Retinal pigment epithelial cell (primary cell): ENCODE data around the gene MEGF6.

Experiments
- DNase-seq: peaks from one replicate; pipeline ENCODE4 v3.0.0-alpha.2; 2010; ENCODE audit warnings: low read depth
- H3K4me3 ChIP-seq: 2 replicates; pipeline ENCODE4 v1.5.1; 2011; ENCODE audit warnings: mild to moderate bottlenecking, low read length, control low read depth, moderate library complexity
- TF ChIP-seq, protein P1 (sequence below): conservative IDR thresholded peaks from 2 replicates; pipeline ENCODE4 v1.5.1; 2011; ENCODE audit warnings: low read depth, low read length, control low read depth, inconsistent platforms

MEGF6 gene

DNA sequence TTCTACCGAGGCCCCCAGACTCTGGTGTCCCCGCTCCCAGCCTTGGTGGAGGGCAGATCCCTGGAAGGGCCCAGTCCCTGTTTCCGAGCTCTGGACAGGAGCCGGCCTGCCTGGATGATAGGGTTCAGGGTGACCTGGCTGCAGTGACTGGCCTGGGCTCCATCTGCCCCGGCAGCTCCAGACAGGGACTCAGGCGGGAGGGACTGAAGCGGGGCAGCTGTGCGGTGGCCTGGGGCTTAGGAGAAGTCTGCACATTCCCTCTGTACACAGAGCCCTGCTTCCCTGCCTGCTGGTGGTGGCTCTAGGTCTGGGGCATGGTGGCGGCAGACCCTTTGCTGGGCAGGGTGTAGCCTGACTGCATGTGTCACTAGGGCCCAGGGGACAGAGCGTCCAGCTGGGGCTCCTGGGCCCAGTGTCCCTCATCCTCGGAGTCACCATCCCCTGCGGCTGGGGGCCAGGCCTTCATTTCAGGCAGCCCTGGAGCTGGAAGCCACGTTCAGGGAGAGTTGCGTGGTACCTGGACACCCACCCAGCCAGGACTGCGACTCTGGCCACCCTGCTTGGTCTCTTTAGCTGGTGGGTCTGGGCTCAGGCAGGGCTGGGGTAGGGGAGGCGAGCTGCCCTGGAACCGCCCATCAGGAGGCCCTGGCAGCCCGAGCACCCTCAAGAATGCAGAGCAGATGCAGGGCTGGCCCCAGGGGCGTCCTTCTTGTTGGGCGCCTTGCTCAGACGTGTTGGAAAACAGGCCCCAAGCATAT, 147.2 kb downstream of the MEGF6 start:
- DNase-seq: no peak
- no peak overlapping the region for H3K4me3 ChIP-seq
- TF ChIP-seq, protein P1, sequence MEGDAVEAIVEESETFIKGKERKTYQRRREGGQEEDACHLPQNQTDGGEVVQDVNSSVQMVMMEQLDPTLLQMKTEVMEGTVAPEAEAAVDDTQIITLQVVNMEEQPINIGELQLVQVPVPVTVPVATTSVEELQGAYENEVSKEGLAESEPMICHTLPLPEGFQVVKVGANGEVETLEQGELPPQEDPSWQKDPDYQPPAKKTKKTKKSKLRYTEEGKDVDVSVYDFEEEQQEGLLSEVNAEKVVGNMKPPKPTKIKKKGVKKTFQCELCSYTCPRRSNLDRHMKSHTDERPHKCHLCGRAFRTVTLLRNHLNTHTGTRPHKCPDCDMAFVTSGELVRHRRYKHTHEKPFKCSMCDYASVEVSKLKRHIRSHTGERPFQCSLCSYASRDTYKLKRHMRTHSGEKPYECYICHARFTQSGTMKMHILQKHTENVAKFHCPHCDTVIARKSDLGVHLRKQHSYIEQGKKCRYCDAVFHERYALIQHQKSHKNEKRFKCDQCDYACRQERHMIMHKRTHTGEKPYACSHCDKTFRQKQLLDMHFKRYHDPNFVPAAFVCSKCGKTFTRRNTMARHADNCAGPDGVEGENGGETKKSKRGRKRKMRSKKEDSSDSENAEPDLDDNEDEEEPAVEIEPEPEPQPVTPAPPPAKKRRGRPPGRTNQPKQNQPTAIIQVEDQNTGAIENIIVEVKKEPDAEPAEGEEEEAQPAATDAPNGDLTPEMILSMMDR: no peak

DNA sequence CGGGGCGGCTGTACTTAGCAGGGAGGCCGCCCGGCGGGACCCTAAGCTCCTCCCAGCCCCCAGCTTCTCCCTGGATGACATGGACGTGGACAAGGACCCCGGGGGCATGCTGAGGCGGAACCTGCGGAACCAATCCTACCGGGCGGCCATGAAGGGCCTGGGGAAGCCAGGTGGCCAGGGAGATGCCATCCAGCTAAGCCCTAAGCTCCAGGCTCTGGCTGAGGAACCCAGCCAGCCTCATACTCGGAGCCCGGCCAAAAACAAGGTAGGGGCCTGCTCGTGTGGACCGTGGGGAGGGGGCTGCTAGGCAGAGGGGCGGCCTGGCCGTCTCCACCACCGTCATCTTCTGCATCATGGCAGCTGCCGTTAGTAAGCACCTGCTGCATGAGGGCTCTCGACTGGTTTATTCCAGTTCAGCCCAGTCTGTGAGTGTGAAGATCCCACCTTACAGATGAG, 147.9 kb downstream of the MEGF6 start:
- DNase-seq: no peak
- TF ChIP-seq, protein P1: no peak
- no peak overlapping the region for H3K4me3 ChIP-seq

DNA sequence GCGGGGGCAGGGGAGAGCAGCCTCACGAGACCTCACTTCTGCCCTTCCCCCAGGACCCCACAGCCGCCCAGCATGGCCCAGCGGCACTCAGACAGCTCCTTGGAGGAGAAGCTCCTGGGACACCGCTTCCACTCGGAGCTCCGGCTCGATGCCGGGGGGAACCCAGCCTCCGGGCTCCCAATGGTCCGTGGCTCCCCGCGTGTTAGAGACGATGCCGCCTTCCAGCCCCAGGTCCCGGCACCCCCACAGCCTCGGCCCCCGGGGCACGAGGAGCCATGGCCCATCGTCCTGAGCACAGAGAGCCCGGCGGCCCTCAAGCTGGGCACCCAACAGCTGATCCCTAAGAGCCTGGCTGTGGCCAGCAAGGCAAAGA, 148.3 kb downstream of the MEGF6 start:
- TF ChIP-seq, protein P1: no peak
- no peak for DNase-seq
- no peak overlapping the region for H3K4me3 ChIP-seq

DNA sequence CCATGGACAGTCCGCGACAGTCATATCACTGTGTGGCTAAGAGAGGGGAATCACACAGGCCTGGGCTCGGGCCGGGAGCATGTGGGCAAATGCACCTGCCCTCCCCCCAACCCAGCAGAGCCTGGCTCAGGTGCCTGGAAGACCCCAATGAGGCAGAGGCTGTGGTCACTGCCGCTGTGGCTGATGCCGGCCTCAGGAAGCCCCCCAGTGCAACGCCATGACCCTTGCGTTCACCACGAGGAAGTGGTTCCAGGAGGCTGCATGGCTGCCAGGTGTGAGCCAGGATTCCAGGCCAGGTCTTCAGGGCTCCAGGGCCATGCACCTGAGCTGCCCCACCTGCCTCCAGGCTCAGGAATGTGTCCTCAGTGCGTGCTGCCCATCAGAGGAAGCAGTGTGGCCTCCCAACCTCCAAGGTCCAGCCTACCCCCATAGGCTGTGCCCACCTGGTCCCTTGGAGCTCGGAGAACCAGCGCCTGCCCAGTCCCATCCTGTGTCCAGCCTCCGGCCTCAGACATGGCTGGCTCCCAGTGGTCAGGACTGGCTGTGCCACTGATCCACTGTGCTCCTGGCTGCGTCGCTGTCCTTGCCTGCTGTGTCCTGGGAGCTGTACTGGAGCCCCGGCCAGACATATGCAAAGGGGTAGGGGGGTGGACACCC, 148.8 kb downstream of the MEGF6 start:
- DNase-seq: no peak
- TF ChIP-seq, protein P1: no peak
- H3K4me3 ChIP-seq: no peak overlapping the region

DNA sequence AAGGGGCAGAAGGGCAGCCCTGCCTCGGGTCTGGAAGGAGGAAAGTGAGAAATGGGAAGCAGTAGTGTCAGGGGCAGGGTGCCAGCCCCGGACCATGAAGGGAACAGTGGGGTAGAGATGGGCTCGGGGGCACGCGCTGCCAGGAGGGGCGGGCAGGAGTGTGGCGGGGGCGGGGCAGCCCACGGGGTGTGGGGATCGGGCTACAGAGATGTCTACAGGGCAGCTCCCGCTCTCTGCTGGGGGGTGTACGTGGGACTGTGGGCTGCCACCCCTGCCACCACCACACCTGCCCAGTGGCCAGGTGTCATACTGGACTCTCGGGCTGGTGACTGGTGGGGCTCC, 149.4 kb downstream of the MEGF6 start:
- TF ChIP-seq, protein P1: no peak
- no peak for DNase-seq
- H3K4me3 ChIP-seq: no peak overlapping the region

DNA sequence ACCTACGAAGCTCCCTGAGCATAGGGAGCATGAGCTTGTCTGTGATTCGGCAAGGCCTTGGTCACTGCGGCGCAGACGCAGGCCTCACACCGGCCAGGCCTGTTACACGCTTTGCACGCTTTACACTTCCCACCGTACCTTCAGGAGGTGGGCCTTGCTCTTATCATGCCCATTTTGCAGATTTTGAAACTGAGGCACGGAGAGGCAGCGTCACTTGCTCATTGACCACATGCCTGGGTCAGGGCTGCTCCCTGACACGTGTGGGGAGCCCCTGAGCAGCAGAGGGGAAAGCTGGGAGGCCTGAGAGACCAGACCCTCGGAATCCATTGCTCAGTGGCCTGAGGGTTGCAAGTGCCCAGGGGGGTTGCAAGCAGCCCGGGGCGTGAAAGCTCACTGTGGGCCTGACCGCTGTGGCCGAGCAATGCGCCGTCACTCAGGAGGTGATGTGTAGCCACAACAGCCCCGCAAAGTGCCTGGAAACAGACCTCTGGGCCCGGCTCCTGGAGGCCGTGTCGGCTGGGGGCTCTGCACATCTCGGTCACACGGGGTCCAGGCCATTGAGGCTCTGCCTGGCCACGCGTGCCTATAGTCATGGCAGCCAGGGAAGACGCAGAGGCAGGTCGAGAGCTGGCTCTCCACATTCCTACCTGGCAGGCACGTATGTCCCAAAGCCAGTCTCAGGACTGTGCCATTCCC, 149.9 kb downstream of the MEGF6 start:
- no peak for DNase-seq
- TF ChIP-seq, protein P1: no peak
- no peak overlapping the region for H3K4me3 ChIP-seq
